HG03342 (cell line): ENCODE measurements around the gene SYTL3.
A peak's percentile ranks its signal among the peaks of the same experiment; 100 is the strongest.
"Not testable (repeated sequence)": the region's sequence is repeated elsewhere in the genome, so short reads cannot be mapped to it uniquely, and the experiment has no call there.

ENCODE experiments used
- ATAC-seq: cut with Tn5 transposase; IDR thresholded peaks from one replicate; pipeline ENCODE4 v1.9.1; 2021; ENCODE audit warnings: mild to moderate bottlenecking, moderate library complexity; ENCODE audit not compliant: unreplicated experiment

Gene SYTL3

DNA sequence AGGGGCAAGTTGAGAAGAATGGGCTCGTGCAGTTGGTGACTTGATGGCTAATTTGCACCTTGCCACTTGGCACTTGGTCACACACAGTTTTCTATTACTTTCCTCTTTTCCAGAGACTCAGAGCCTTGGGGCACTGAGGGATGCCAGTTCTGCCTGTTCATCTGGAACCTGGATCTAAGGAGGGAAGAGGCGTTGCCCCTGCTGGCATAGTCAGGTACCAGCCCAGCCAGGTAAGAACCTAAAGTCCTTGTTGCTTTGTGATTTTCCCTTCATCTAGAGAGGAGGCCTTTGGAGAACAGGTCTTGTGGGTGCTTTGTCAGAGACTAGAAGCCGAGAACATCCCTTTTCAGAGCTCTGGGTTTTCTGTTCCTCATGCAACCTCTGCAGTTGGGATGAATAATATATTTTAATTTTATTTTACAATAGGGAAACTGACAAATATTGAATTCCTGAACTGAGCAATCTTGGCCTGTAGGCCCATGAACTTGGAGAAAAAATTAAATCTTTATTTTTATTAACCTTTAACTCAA is 11.4 kb downstream of the SYTL3 start:
- no peak for ATAC-seq

DNA sequence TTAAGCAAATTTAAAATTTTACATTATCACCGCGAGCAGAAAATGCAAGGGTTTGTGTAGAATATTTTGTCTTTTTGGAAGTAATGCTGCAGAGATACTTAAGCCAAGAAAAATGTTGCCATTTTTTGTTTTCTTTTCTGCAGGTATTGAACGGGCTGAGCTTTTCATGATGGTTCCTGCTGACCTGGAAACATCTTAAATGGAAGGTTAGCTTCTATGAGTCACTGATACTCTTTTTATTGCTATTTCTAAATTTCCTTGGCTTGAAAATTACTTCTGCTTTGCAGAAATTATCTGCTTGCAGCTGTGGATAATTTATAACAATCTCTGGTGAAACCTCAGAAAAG is 12.7 kb downstream of the SYTL3 start:
- no peak for ATAC-seq

DNA sequence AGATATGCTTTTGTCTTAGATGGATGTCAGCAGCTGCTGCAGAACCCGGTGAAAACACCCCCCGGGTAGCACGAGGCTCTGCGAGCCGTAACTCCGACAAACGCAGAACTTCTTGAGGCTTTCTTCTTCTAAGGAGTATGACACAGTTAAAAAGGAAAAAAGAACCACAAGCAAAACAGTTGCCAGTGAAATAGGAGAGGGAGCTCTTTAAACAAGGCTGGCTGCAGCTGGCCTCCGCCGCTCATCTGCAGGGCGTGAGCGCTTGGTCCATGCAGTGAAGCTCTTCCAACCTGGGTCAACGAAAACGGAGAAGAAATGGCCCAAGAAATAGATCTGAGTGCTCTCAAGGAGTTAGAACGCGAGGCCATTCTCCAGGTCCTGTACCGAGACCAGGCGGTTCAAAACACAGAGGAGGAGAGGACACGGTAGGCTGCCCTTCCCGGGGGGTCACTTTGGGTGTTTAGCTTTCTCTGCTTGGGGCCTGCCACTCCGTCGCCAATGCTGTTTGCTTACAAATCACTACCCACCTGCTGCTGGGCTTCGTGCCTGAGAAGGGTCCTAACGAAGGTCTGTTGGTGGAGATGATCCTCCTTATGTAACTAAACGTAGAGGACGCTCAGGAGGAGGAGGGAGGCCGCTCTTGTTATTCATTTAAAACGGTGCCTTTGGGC is 13.2 kb downstream of the SYTL3 start:
- no peak for ATAC-seq

DNA sequence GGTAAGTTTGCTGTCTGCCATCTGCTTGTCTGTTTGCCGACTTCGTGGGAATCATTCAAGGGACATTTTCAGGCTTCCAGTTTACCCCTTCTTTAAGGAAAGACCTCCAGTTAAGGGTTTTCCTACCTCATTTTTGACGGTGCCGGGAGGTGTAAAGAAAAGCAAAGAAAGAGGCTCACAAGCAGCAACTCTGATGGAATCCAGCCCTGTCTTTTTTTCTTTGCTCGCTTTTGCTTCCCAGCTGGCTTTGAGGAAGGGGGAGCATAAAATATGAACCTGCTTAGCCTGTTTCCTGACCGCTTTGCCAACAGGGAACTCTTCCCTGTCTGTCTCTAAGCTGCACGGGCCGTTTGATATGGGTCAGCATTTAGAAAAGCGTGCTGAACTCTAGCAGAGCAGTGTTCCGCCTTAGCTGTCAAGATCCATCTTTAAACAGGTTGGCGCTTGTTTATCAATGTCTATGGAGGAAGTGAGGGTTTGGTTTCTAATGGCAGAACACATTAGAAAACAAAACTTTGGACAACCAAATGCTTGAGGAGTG is 13.8 kb downstream of the SYTL3 start:
- ATAC-seq: no peak

DNA sequence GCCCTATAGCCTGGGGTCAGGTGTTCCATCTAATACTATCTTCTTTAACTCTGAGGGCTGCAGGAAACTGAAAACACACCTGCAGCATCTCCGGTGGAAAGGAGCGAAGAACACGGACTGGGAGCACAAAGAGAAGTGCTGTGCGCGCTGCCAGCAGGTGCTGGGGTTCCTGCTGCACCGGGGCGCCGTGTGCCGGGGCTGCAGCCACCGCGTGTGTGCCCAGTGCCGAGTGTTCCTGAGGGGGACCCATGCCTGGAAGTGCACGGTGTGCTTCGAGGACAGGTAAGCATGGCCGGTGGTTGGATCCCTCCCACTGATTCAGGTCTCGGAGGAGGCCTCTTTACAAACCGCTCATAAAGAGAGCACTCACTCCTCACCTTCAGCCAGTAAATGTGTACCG is 15.5 kb downstream of the SYTL3 start:
- no peak for ATAC-seq

DNA sequence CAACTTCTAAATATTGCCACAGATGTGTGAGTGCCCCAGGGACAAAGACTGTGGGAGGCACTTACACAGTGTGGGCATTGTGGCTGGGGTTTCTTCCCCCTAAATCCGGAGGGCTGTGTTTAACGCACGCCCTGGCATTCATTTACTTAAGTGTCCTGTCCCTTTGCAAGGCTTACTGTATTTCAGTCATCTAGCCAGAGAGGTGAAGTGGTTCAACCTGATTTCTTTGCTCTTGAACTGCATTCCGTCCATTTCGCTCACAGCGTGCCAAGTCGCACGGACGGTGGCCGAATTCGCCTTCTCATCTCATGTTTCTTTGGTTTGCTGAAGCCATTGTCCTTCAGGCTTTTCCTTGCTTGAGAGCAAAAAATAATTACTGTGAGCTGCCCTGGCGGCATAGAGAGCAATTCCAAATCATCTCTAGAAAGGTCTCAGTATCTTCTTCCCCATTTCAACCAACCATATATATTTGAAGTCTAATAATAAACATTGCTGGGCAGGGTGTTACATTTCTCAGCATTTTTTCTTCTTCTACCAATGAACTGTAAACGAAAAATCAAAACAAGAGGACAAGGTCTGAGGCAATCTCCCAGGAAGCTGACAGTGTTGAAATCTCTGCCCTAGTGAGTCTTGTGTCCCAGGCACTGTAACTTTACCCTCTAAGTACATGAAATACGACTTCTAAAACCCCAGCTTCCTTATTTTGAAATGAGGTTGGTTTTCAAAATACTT is 16.9 kb downstream of the SYTL3 start:
- ATAC-seq: no peak

DNA sequence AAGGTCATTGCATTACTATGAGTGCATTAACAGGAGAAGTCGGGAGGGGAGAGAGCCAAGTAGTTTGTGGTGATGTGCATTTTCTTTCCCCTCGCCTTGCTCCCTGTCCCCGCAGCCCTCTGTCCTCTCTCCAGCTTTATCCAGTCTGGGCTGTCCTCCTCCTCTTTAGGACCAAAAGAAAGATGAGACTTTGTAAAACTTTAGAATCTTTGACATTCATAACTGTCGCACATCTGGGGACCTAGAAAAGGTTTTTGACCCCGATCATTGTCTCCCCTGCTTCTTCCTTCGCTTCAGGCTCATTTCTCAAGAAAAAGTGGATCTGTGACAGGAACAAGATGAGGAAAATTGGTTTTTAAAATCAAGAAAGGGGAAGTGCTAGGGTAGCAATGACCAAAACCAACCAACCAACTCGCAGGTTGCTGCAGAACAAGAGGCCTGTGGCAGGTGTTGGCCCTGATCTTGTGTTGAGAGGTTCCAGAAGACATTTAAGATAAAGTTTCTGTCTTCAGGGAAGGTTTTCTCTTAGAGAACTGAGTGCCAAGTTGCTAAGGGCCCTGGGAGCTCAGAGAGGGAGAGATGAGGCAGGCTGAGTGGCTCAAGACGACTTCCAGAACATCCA is 17.6 kb downstream of the SYTL3 start:
- no peak for ATAC-seq

DNA sequence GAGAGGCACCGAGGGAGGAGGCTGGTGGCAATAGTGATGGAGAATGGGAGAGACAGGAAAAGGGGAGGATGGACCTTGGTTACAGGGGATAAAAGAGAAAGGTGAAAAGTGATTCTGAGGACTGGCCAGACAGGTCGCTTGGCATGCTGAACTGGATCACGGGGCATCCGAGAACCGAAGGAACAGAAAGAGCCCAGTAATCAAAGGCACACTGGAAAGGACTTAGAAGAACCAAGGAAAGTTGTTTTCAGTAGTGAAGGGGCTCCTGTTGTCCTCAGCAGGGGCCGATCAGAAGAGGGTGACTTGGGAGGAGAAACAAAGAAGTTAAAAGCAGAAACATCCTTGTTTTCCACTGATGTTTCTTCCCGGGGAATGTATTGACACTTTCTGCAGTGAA is 18.9 kb downstream of the SYTL3 start:
- ATAC-seq: no peak

DNA sequence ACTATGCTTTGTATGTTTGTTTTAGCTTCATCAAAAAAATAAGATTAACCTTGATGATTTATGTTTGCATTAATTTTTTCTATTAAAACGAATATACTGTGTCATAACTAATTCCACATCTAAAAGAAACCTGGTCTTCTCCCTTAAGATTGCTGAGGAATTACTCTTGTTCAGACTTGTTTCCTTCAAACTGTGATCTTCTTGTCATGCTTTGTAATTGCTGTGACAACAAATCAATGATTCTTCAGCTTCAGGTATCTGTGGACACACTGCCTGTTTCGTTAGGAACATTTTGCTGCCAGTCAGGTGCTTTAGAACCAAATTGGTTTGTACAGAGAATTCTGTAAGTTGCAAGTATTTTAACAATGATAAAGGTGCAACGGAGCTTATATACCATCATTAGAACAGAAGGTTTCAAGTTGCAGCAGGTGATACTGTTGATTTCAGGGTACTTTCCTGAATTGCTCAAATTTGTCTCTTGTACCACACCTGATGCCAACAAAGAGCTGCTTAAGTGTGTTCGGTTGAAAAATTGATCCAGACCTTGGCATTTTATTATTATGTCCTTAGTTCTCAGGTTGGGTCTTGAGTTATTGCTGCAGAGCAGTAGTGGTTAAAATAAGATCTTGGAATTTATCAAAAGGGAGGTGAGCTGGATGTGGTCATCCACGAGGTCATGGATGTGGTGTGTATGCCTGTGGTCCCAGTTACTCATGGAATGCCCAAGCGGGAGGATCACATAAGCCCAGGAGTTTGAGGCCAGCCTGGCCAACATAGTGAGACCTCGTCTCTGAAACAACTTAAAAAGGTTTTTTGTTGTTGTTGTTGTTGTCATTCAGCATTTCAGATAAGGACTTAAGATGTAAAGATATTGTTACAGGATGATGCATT is 19.5 kb downstream of the SYTL3 start:
- no peak for ATAC-seq

DNA sequence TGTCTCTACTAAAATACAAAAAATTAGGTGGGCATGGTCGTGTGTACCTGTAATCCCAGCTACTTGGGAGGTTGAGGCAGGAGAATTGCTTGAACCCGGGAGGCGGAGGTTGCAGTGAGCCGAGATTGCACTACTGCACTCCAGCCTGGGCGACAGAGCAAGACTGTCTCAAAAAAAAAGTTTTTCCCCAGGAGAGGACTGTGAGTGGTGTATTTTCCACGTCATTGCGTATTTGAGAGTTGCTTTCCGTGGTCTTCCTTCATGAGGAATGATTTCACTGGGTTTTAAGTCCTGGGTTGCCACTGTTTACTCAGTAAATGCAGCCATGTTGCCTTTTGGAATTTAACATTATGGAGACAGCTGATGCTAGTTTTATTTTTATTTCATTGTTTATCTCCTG is 22.3 kb downstream of the SYTL3 start:
- not testable (repeated sequence) for ATAC-seq

DNA sequence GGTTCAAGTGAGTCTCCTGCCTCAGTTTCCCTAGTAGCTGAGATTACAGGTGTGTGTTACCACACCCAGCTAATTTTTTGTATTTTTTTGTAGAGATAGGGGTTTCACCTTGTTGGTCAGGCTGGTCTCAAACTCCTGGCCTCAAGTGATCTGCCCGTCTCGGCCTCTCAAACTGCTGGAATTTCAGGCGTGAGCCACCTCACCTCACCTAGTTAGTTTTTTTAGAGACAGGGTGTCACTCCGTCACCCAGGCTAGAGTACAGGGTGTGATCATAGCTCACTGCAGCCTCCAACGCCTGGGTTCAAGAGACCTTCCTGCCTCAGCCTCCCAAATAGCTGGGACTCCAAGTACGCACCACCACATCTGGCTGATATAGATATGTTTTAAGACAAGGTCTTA is 22.9 kb downstream of the SYTL3 start:
- no peak for ATAC-seq

DNA sequence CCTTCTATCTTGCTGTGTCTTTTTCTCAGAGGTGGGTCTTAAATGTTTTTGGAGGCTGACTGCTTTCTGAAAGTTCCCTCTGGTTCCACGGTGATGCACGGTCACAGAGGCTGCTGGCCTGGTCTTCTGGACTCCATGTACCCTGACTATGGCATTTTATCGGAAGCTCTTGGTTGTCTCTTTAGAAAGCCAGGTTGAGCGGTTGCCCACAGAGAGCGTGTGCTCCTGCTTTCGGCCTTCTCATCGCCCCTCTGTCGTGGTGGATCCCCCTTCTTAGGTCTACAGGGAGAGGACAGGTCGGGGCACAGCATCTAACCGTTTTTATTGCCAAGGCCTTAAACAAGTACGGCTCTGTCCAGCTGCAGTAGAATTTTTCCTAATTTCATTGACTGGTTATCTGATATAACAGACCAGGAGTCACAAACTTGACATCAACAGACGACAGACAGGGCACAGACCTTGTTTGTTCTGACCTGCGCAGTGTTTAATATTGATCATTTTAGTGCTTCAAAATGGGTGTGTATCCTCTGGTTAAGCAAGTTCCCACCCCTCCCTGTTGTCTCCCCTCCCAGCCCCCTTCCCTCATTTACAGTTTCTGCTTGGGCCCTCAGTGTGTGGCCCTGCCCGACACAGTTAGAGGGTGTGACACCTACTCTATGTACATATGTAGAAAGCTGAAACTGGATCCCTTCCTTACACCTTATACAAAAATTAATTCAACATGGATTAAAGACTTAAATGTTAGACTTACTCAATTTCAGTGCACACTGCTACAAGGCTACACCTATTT is 24.7 kb downstream of the SYTL3 start:
- no peak for ATAC-seq

DNA sequence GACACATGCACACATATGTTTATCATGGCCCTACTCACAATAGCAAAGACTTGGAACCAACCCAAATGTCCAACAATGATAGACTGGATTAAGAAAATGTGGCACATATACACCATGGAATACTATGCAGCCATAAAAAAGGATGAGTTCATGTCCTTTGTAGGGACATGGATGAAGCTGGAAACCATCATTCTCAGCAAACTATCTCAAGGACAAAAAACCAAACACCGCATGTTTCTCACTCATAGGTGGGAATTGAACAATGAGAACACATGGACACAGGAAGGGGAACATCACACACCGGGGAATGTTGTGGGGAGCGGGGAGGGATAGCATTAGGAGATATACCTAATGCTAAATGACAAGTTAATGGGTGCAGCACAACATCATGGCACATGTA is 27.2 kb downstream of the SYTL3 start:
- not testable (repeated sequence) for ATAC-seq

DNA sequence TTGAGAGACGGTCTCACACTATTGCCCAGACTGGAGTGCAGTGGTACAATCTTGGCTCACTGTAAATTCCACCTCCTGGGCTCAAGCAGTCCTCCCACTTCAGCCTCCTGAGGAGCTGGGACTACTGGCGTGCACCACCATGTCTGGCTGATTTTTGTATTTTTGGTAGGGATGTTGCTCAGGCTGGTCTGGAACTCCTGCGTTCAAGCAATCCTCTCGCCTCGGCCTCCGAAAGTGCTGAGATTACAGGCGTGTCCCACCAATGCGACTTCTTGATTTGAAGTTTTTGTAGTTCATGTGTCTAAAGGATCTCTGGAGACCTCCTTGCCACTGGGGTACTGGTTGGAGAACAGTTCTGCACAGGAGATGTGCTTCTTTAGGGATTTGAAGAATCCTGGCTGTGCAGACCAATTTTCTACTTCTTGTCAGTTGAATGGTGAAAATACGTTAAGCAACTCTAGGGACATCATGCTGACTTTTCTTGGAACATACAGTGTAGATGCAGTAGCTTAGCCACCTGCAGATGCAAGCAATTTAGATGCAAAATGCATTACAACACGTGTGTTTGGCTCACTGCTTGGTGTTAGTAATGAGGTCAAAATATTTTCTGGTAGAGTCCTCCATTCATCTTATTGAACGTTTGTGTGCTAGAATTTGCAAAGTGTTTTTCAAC is 28.2 kb downstream of the SYTL3 start:
- ATAC-seq: no peak

DNA sequence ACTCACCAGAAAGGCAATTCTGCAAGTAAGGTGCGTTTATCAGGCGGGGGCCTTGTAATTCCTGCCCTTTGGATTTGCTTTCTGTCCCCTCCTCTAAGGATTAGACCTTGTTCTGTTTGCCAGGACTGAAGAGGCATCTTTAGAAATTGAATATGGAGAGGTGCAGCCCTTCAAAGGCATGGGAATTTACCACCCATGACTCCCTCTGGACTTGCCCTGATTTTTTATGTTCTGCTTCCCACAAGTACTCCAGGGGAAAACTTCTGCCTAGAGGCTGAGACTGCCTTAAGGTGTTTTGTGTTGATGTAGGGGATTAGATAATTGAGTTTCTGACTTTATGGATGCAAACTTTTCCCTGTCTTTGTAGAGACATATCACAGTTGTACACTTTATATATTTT is 30.2 kb downstream of the SYTL3 start:
- ATAC-seq: no peak

DNA sequence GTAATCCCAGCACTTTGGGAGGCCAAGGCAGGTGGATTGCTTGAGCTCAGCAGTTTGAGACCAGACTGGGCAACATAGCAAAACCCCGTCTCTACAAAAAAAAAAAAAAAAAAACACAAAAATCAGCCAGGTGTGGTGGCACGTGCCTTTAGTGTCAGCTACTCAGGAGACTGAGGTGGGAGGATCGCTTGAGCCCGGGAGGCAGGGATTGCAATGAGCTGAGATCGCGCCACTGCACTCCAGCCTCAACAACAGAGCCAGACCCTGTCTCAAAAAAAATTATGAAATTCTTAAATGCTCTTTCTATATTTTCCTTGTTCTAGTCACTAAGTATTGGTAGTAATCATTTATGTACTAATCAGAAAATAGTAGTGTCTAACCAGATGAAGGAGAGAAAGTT is 30.6 kb downstream of the SYTL3 start:
- ATAC-seq: no peak

DNA sequence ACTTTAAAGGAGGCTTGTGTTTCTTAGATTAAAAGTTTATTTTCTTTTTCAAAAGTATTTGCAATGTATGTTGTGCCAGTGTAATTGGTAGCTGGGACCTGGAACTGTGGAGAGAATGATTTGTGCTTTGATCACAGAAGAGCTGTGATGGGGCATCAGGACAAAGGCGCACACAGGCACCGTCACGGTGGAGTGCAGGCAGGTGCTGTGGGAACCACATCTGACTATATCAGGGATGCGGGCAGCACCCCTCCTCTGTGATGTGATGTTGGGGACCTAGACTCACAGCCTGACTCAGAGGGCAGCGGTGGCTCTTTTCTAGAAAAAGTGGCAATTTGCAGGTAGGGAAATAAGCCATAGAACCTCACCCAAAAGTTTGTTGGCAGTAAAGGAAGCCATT is 34.5 kb downstream of the SYTL3 start:
- no peak for ATAC-seq

DNA sequence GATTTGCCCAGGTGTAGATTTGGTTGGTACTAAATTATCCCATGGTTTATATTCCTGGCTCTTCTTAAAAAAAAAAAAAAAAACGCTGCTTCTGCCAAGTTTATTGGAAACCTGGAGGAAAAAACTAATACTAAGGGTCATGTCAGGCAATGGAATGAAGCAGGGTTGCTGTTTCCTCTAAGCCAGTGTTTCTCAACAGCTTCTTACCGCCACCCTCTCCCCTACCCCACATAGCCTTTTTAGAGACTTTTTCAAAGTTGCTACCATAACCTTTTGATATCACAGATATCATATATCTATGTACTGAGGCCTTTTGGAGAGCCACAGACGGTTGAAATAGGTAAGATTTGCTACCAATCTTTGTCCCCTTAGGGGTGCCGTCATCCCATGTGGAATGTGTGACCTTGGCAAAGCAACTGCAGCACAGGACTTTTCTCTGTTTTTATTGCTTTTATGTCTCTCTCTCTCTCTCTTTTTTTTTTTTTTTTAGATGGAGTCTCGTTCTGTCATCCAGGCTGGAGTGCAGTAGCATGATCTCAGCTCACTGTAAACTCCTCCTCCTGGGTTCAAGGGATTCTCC is 35.0 kb downstream of the SYTL3 start:
- ATAC-seq: no peak

DNA sequence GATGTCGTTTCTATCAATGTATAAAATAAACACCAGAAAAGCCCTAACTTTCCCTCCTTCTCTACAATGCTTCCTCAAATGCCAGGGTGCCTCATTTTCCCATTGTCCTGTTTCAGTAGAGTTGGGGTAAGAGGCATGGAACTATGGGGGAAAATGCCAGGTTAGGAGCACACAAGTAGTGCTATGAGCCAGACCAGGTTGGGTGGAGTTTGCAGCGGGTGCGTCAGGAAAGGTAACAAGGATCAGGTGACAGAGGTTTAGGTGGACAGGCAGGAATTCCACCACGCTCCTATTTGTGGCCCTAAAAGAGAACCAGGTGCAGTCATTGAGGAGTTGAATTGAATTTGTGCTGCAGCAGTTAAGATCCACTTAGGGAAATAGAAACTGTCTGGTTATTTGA is 36.5 kb downstream of the SYTL3 start:
- peak; percentile 8 for ATAC-seq
